HEK293 (cell line): ENCODE results near the gene COA4.
A peak's percentile ranks its signal among the peaks of the same experiment; 100 is the strongest.

Experiments
- CTCF ChIA-PET: fragments of 350-600 bp; formaldehyde crosslinking; extraction: SDS; loops from one replicate; lab custom pipeline; 2021; ENCODE audit warnings: antibody characterized with exemption; lab: Yijun Ruan, JAX
- POLR2A ChIA-PET: fragments of 300-600 bp; formaldehyde crosslinking; extraction: SDS; loops from one replicate; lab custom pipeline; 2020; ENCODE audit warnings: antibody characterized with exemption, inconsistent platforms; lab: Yijun Ruan, JAX
- H3K27ac ChIP-seq: fragments of 200-500 bp; sonication (Bioruptor generic); 2 replicates; pipeline ENCODE4 v1.5.1; 2014; ENCODE audit warnings: low read depth, low read length, control low read depth, inconsistent platforms; ENCODE audit errors: extremely low read depth
- H3K36me3 ChIP-seq, 2 experiments: fragments of 200-500 bp in 1 of 2; sonication (Bioruptor generic) in 1 of 2; 1 replicate in 1 of 2; 2 replicates in 1 of 2; pipeline ENCODE4 v1.5.1; 2014 to 2017; ENCODE audit warnings: inconsistent platforms in 2 of 2, low read length in 2 of 2; ENCODE audit not compliant: control insufficient read depth in 2 of 2, insufficient read depth in 1 of 2
- H3K4me1 ChIP-seq: fragments of 200-500 bp; sonication (Bioruptor generic); 2 replicates; pipeline ENCODE4 v1.5.1; 2014; ENCODE audit warnings: mild to moderate bottlenecking, low read length, inconsistent platforms; ENCODE audit not compliant: control insufficient read depth, insufficient read depth
- H3K4me3 ChIP-seq: 2 replicates; pipeline ENCODE4 v1.5.1; 2011; ENCODE audit warnings: low read depth, mild to moderate bottlenecking, control low read depth, low read length, moderate library complexity
- H3K9me3 ChIP-seq: fragments of 200-500 bp; sonication (Bioruptor generic); 2 replicates; pipeline ENCODE4 v1.5.1; 2014; ENCODE audit warnings: low read depth, low read length, inconsistent platforms; ENCODE audit not compliant: control insufficient read depth, insufficient read depth
- GLI4 ChIP-seq: fragments of 450-650 bp; formaldehyde crosslinking; IDR thresholded peaks from 2 replicates; pipeline ENCODE4 v1.5.1; 2016; ENCODE audit warnings: missing biosample characterization, missing genetic modification characterization
- HOXA7 ChIP-seq: sonication (generic); formaldehyde crosslinking; IDR thresholded peaks from 2 replicates; pipeline ENCODE4 v1.8.1; 2022; ENCODE audit warnings: missing genetic modification reagents, borderline replicate concordance
- WT1 ChIP-seq: fragments of 450-650 bp; formaldehyde crosslinking; IDR thresholded peaks from 2 replicates; pipeline ENCODE4 v1.5.1; 2016; ENCODE audit warnings: missing biosample characterization, missing genetic modification characterization
- ZBTB10 ChIP-seq: fragments of 450-650 bp; formaldehyde crosslinking; IDR thresholded peaks from 2 replicates; pipeline ENCODE4 v1.5.1; 2016; ENCODE audit warnings: missing biosample characterization, missing genetic modification characterization
- ZNF184 ChIP-seq: fragments of 450-650 bp; IDR thresholded peaks from 2 replicates; pipeline ENCODE4 v1.5.1; 2018; ENCODE audit warnings: missing biosample characterization, mild to moderate bottlenecking, missing genetic modification characterization
- ZNF280C ChIP-seq: fragments of 450-650 bp; formaldehyde crosslinking; IDR thresholded peaks from 2 replicates; pipeline ENCODE4 v1.5.1; 2016; ENCODE audit warnings: missing biosample characterization, missing genetic modification characterization
- ZNF280D ChIP-seq: fragments of 450-650 bp; formaldehyde crosslinking; IDR thresholded peaks from 2 replicates; pipeline ENCODE4 v1.5.1; 2016; ENCODE audit warnings: missing biosample characterization, missing genetic modification characterization
- ZNF664 ChIP-seq: fragments of 450-650 bp; formaldehyde crosslinking; IDR thresholded peaks from 2 replicates; pipeline ENCODE4 v1.5.1; 2016; ENCODE audit warnings: missing biosample characterization, missing genetic modification characterization
- ZNF677 ChIP-seq: fragments of 450-650 bp; IDR thresholded peaks from 2 replicates; pipeline ENCODE4 v1.5.0; 2018; ENCODE audit warnings: missing biosample characterization, mild to moderate bottlenecking, missing genetic modification characterization, moderate library complexity
- ZXDB ChIP-seq: fragments of 450-650 bp; formaldehyde crosslinking; IDR thresholded peaks from 2 replicates; pipeline ENCODE4 v1.5.1; 2016; ENCODE audit warnings: missing biosample characterization, missing genetic modification characterization

Gene COA4

GRCh38 chr11:73833067-73833466 lies 43.6 kb downstream of the COA4 start:
- Histone ChIP-seq H3K27ac (no peak overlapping the region), H3K9me3 (no peaks in the 10 kb centered on the region), H3K4me1 (no peaks in the 10 kb centered on the region), H3K4me3 (no peak overlapping the region), H3K36me3 (peaks cover 0 to 9% of the 10 kb centered on the region in 2 experiments; a peak in 2 of 3 replicates)
- ChIA-PET POLR2A (interaction anchor here (1.2 kb wide), 1 partner anchor 45 kb away, joined by 4 read pairs; the partner anchor contains the start of gene MRPL48), CTCF (interaction anchor here (0.6 to 1.7 kb wide), 2 partner anchors 99 to 1808 kb away, joined by 4 to 5 read pairs; no protein-coding TSS in a partner anchor)
- TF ChIP-seq ZNF677 (tag by site-specific recombination) = no peak
- TF ChIP-seq WT1 = peak; percentile 76
- TF ChIP-seq ZNF664 (tag by site-specific recombination) = no peak

DNA sequence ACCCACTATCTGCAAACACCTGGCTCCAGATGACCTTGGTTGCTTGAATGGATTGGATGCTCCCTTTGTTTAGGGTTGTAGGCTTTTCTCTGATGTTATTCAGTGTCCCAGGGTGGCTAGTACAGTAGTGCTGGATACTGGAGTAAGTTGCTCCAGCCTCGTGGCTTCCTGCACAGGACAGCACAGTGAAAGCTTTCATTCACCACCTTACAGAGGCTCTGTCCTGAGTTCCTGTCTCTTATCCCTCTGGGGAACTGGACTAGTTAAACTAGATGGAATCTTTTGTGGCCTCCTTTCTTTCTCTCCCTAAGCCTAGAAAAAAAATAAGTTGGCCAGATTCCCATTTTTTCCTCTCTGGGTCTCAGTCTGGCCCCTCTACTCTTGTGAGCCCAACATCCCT lies 46.4 kb downstream of the COA4 start:
- Histone ChIP-seq H3K4me3 (no peak overlapping the region), H3K27ac (no peak overlapping the region), H3K36me3 (peaks cover 0 to 13% of the 10 kb centered on the region in 2 experiments; a peak in 2 of 3 replicates)
- TF ChIP-seq ZNF184 (tag by site-specific recombination) = no peak
- no peak for TF ChIP-seq ZNF677 (tag by site-specific recombination)
- TF ChIP-seq ZXDB (tag by site-specific recombination) = no peak
- no peak for TF ChIP-seq GLI4 (tag by site-specific recombination)
- no peak for TF ChIP-seq ZNF280C (tag by site-specific recombination)
- TF ChIP-seq HOXA7 = no peak
- TF ChIP-seq ZNF280D (tag by site-specific recombination) = no peak
- TF ChIP-seq ZBTB10 (tag by site-specific recombination) = no peak
- TF ChIP-seq, all 188 proteins: peak for 0
- Histone ChIP-seq H3K9me3 (no peaks in the 10 kb centered on the region), H3K4me1 (no peaks in the 10 kb centered on the region)
- ChIA-PET CTCF (interaction anchor here (0.6 kb wide), 1 partner anchor 120 kb away, joined by 3 read pairs; no protein-coding TSS in a partner anchor), POLR2A (interaction anchor here (0.7 kb wide), 1 partner anchor 8 kb away, joined by 3 read pairs; no protein-coding TSS in a partner anchor)
